Effector CD8-positive, alpha-beta T cell (primary cell): Measurements from ENCODE around the gene MEAK7.

Experiments used
- DNase-seq: peaks from one replicate; lab custom pipeline; 2025; lab: John Stamatoyannopoulos, UW
- total RNA-seq, 4 experiments: gene quantifications; one replicate each; lab custom pipeline; 2026; lab: John Stamatoyannopoulos, UW

Gene MEAK7
- total RNA-seq, result 5.8 to 22.3 (median 14.8) reads per million in 4 experiments

GRCh38 chr16:84504420-84505248 is at the start of gene MEAK7:
Gene MEAK7 (minus strand): TSS chr16:84504659. CDS start chr16:84498086, 6,573 bp downstream.
- peak; percentile 96 for DNase-seq

GRCh38 chr16:84553873-84554399 is 49.5 kb upstream of the MEAK7 start:
- no peak for DNase-seq

- no peak for DNase-seq
Measured at GRCh38 chr16:84552135-84552534, 47.7 kb upstream of the MEAK7 start.

GRCh38 chr16:84550096-84550495 is 45.6 kb upstream of the MEAK7 start:
- no peak for DNase-seq

- no peak for DNase-seq
Measured at GRCh38 chr16:84548971-84549844, 44.7 kb upstream of the MEAK7 start.

GRCh38 chr16:84548508-84548907 is 44.0 kb upstream of the MEAK7 start:
- DNase-seq, result no peak

- no peak for DNase-seq
Measured at GRCh38 chr16:84547546-84548061, 43.1 kb upstream of the MEAK7 start.

GRCh38 chr16:84546669-84547545 is 42.4 kb upstream of the MEAK7 start:
- no peak for DNase-seq

- DNase-seq, result no peak
Measured at GRCh38 chr16:84545114-84545737, 40.8 kb upstream of the MEAK7 start.

GRCh38 chr16:84544031-84544773 is 39.7 kb upstream of the MEAK7 start:
- no peak for DNase-seq

GRCh38 chr16:84543253-84543652 is 38.8 kb upstream of the MEAK7 start:
- no peak for DNase-seq

- no peak for DNase-seq
Measured at GRCh38 chr16:84541999-84542817, 37.7 kb upstream of the MEAK7 start.

GRCh38 chr16:84540194-84540593 is 35.7 kb upstream of the MEAK7 start:
- DNase-seq, result no peak

GRCh38 chr16:84538222-84538840 is 33.9 kb upstream of the MEAK7 start:
- DNase-seq, result no peak

- DNase-seq, result no peak
Measured at GRCh38 chr16:84537491-84538151, 33.2 kb upstream of the MEAK7 start.

GRCh38 chr16:84535851-84536250 is 31.4 kb upstream of the MEAK7 start:
- no peak for DNase-seq

GRCh38 chr16:84535408-84535807 is 30.9 kb upstream of the MEAK7 start:
- DNase-seq, result no peak

GRCh38 chr16:84534815-84535214 is 30.4 kb upstream of the MEAK7 start:
- DNase-seq, result no peak
